Heart left ventricle (tissue), 13 donors: ENCODE data around the gene CRACDL.

Experiments
- POLR2A ChIP-seq, 2 donors: fragments of 450-650 bp; IDR thresholded peaks; one replicate each; pipeline ENCODE4 v1.6.1; 2017; ENCODE audit warnings: antibody characterized with exemption in 2 of 2, mild to moderate bottlenecking in 2 of 2, moderate library complexity in 2 of 2
- TF ChIP-seq, protein P1 (sequence below), 12 donors: fragments of 200-600 bp; sonication (generic) in 4 of 12; IDR thresholded peaks; one replicate each; pipeline versions ENCODE4 v1.5.0 to v1.8.0; 2018 to 2022; ENCODE audit warnings: antibody characterized with exemption in 12 of 12, mild to moderate bottlenecking in 5 of 12
- donor health status: ischemic (EF 13 %, LVEDD 7.1; RV severe dilation, severe dysfunction).
- donor health status: DM: no; HTN: yes; CAD: no.
- donor health status: DM: no; HTN: no; CAD: no.
- donor health status: ischemic (EF 25% LVEDD 6.9; RV normal size, moderate dysfunction).
- donor health status: ischemic (EF 25% LVEDD 5.7; RV mildly dilated, moderate dysfunction).
- donor health status: ischemic (EF 35%, LVEDD 5.7; RV mildly dilated, moderate dysfunction).
- donor health status: nonischemic (EF 11% LVEDD 7.7; RV severe dilation, severe dysfunction).
- donor health status: DM: yes; HTN: yes; CAD: no.
- donor health status: PGD.
- donor health status: ischemic (EF 29% LVEDD 5.4; RV normal size, mild dysfunction).
- donor health status: nonischemic (EF 23%, LVEDD 6.1; RV moderate dilation, normal function).

DNA sequence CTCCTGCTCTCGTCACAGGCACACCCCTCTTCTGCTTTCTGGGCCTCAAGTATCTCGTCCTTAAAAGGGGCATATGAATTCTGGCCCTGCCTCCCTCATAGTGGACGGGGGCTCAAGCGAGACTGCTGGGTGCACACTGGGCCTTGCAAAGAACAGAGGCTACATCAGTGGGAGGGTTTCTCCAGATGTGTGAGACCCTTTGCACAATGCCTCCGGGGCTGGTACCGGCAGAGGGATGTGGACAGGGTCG lies 25.0 kb downstream of the CRACDL start:
- TF ChIP-seq, protein P1, sequence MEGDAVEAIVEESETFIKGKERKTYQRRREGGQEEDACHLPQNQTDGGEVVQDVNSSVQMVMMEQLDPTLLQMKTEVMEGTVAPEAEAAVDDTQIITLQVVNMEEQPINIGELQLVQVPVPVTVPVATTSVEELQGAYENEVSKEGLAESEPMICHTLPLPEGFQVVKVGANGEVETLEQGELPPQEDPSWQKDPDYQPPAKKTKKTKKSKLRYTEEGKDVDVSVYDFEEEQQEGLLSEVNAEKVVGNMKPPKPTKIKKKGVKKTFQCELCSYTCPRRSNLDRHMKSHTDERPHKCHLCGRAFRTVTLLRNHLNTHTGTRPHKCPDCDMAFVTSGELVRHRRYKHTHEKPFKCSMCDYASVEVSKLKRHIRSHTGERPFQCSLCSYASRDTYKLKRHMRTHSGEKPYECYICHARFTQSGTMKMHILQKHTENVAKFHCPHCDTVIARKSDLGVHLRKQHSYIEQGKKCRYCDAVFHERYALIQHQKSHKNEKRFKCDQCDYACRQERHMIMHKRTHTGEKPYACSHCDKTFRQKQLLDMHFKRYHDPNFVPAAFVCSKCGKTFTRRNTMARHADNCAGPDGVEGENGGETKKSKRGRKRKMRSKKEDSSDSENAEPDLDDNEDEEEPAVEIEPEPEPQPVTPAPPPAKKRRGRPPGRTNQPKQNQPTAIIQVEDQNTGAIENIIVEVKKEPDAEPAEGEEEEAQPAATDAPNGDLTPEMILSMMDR (IDR thresholded peaks at IDR 0.05) = no peak
- TF ChIP-seq POLR2A (IDR thresholded peaks at IDR 0.05) = no peak
